K562 (cell line): ENCODE results near the gene UFSP2.

Source experiments
- TF ChIP-seq, protein P1 (sequence below), 2 experiments: IDR thresholded peaks; 2 replicates each; pipeline ENCODE4 v1.6.1; 2011; ENCODE audit warnings: borderline replicate concordance in 1 of 2, control low read depth in 1 of 2, low read depth in 1 of 2, low read length in 1 of 2, mild to moderate bottlenecking in 1 of 2, mixed read lengths in 1 of 2, moderate library complexity in 1 of 2; ENCODE audit not compliant: insufficient read depth in 1 of 2, insufficient read length in 1 of 2, poor library complexity in 1 of 2, severe bottlenecking in 1 of 2; ENCODE audit errors: extremely low read depth in 1 of 2
- TF ChIP-seq, protein P2 (sequence below): sonication (generic); formaldehyde crosslinking; IDR thresholded peaks from 2 replicates; pipeline ENCODE4 v1.4.0; 2020; ENCODE audit warnings: mild to moderate bottlenecking, missing genetic modification reagents
- TF ChIP-seq, protein P3 (sequence below), 3 experiments: IDR thresholded peaks in 2 of 3; conservative IDR thresholded peaks in 1 of 3; 2 replicates each; pipeline ENCODE4 v1.5.1; 2011 to 2012; ENCODE audit warnings: low read length in 3 of 3, mild to moderate bottlenecking in 3 of 3, control low read depth in 2 of 3, improper control_type of control experiment in 1 of 3, inconsistent platforms in 1 of 3, low read depth in 1 of 3, mixed read lengths in 1 of 3, moderate library complexity in 1 of 3; ENCODE audit not compliant: insufficient read depth in 2 of 3
- TF ChIP-seq, protein P4 (sequence below), 3 experiments: fragments of 200-800 bp in 1 of 3; sonication (Bioruptor generic) in 1 of 3; sonication (generic) in 1 of 3; formaldehyde crosslinking in 1 of 3; IDR thresholded peaks; 2 replicates each; pipeline versions ENCODE4 v1.6.1 to v1.8.0; 2016 to 2022; ENCODE audit warnings: mild to moderate bottlenecking in 2 of 3, missing compliant biosample characterization in 2 of 3, missing genetic modification characterization in 2 of 3, missing genetic modification reagents in 1 of 3

DNA sequence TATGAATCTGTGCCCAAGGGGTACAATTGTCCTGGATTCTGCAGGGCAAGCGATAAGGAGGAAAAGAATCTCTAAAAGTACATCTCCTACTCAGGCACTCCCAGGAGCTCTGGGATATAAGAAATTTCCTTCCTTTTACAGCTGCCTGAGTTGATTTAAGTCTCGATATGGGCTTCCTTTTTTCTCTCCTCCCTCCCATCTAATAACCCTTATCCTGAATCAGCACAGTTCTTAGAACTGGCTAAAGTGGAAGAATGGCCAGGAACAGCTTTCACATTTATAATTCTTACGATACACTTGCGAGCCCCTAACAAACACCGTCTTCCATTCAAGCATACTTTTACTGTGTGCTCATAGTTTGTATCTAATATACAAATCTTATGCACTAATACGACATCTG, 51.2 kb downstream of the UFSP2 start:
- TF ChIP-seq, protein P1, sequence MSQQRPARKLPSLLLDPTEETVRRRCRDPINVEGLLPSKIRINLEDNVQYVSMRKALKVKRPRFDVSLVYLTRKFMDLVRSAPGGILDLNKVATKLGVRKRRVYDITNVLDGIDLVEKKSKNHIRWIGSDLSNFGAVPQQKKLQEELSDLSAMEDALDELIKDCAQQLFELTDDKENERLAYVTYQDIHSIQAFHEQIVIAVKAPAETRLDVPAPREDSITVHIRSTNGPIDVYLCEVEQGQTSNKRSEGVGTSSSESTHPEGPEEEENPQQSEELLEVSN (IDR thresholded peaks at IDR 0.05; ENCODE audit: borderline replicate concordance in 1 of 2, extremely low read depth in 1 of 2, insufficient read depth in 1 of 2, insufficient read length in 1 of 2, low read depth in 1 of 2, low read length in 1 of 2, poor library complexity in 1 of 2, severe bottlenecking in 1 of 2) = no peak
- TF ChIP-seq, protein P2, sequence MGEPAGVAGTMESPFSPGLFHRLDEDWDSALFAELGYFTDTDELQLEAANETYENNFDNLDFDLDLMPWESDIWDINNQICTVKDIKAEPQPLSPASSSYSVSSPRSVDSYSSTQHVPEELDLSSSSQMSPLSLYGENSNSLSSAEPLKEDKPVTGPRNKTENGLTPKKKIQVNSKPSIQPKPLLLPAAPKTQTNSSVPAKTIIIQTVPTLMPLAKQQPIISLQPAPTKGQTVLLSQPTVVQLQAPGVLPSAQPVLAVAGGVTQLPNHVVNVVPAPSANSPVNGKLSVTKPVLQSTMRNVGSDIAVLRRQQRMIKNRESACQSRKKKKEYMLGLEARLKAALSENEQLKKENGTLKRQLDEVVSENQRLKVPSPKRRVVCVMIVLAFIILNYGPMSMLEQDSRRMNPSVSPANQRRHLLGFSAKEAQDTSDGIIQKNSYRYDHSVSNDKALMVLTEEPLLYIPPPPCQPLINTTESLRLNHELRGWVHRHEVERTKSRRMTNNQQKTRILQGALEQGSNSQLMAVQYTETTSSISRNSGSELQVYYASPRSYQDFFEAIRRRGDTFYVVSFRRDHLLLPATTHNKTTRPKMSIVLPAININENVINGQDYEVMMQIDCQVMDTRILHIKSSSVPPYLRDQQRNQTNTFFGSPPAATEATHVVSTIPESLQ = no peak
- TF ChIP-seq, protein P3, sequence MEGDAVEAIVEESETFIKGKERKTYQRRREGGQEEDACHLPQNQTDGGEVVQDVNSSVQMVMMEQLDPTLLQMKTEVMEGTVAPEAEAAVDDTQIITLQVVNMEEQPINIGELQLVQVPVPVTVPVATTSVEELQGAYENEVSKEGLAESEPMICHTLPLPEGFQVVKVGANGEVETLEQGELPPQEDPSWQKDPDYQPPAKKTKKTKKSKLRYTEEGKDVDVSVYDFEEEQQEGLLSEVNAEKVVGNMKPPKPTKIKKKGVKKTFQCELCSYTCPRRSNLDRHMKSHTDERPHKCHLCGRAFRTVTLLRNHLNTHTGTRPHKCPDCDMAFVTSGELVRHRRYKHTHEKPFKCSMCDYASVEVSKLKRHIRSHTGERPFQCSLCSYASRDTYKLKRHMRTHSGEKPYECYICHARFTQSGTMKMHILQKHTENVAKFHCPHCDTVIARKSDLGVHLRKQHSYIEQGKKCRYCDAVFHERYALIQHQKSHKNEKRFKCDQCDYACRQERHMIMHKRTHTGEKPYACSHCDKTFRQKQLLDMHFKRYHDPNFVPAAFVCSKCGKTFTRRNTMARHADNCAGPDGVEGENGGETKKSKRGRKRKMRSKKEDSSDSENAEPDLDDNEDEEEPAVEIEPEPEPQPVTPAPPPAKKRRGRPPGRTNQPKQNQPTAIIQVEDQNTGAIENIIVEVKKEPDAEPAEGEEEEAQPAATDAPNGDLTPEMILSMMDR (IDR thresholded peaks at IDR 0.05 in 2 of 3, conservative IDR thresholded peaks at IDR 0.05 in 1 of 3; ENCODE audit: insufficient read depth in 2 of 3, low read depth in 1 of 3, low read length in 3 of 3) = no peak
- TF ChIP-seq, protein P4, sequence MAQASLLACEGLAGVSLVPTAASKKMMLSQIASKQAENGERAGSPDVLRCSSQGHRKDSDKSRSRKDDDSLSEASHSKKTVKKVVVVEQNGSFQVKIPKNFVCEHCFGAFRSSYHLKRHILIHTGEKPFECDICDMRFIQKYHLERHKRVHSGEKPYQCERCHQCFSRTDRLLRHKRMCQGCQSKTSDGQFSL (CRISPR knock-in tag; IDR thresholded peaks at IDR 0.05) = no peak
- TF ChIP-seq, protein P4 (tag; IDR thresholded peaks at IDR 0.05) = no peak
